Neural cell (in vitro differentiated cells): ENCODE measurements around the gene P2RX3. TPM values are rescaled to one million over a fixed set of nuclear protein-coding genes. Genes with fewer than 3 reads are reported as not detected.
A peak's percentile ranks its signal among the peaks of the same experiment; 100 is the strongest.

ENCODE experiments used
- H2AFZ ChIP-seq: fragments of 200-600, 300-800 bp; sonication (generic), shearing (Covaris generic); 2 replicates; pipeline ENCODE4 v1.6.0; 2014; ENCODE audit warnings: low read depth, mild to moderate bottlenecking, antibody characterized with exemption, low read length, moderate library complexity
- H3F3A ChIP-seq: fragments of 200-600 bp; shearing (Covaris generic); 2 replicates; pipeline ENCODE4 v1.6.1; 2016; ENCODE audit warnings: mild to moderate bottlenecking, moderate library complexity, mixed read lengths, antibody characterized with exemption, low read length; ENCODE audit not compliant: insufficient read depth, poor library complexity, severe bottlenecking
- H3K27ac ChIP-seq: fragments of 200-600, 300-800 bp; sonication (generic), shearing (Covaris generic); 2 replicates; pipeline ENCODE4 v1.5.1; 2014; ENCODE audit warnings: mild to moderate bottlenecking, low read length, moderate library complexity
- H3K27me3 ChIP-seq: fragments of 300-800, 200-600 bp; sonication (generic), shearing (Covaris generic); 2 replicates; pipeline ENCODE4 v1.6.0; 2014; ENCODE audit warnings: mild to moderate bottlenecking, low read depth, low read length, moderate library complexity; ENCODE audit not compliant: insufficient read depth
- H3K36me3 ChIP-seq: fragments of 300-800, 200-600 bp; sonication (generic), shearing (Covaris generic); 2 replicates; pipeline ENCODE4 v1.5.1; 2014; ENCODE audit warnings: mild to moderate bottlenecking, antibody characterized with exemption, low read length, moderate library complexity; ENCODE audit not compliant: insufficient read depth
- H3K4me2 ChIP-seq: fragments of 300-800, 200-600 bp; sonication (generic), shearing (Covaris generic); 2 replicates; pipeline ENCODE4 v1.6.0; 2014; ENCODE audit warnings: mild to moderate bottlenecking, low read length
- H3K4me3 ChIP-seq: fragments of 300-800, 200-600 bp; sonication (generic), shearing (Covaris generic); 2 replicates; pipeline ENCODE4 v1.5.1; 2014; ENCODE audit warnings: mild to moderate bottlenecking, low read length, moderate library complexity
- H3K79me2 ChIP-seq: fragments of 200-600 bp; shearing (Covaris generic); replicated peaks from 2 replicates; pipeline ENCODE4 v1.6.0; 2014; ENCODE audit warnings: mild to moderate bottlenecking, low read length, moderate library complexity; ENCODE audit not compliant: insufficient read depth
- H3K9ac ChIP-seq: fragments of 300-800, 200-600 bp; sonication (generic), shearing (Covaris generic); 2 replicates; pipeline ENCODE4 v1.6.1; 2016; ENCODE audit warnings: mild to moderate bottlenecking, low read length, mixed read lengths
- H3K9me2 ChIP-seq: fragments of 200-600 bp; shearing (Covaris generic); 2 replicates; pipeline ENCODE4 v1.6.1; 2016; ENCODE audit warnings: mild to moderate bottlenecking, low read length, mixed read lengths; ENCODE audit not compliant: insufficient read depth
- H3K9me3 ChIP-seq: fragments of 200-600, 300-800 bp; sonication (generic), shearing (Covaris generic); 2 replicates; pipeline ENCODE4 v1.6.1; 2016; ENCODE audit warnings: mild to moderate bottlenecking, mixed run types, low read length, moderate library complexity, mixed read lengths
- H4K20me1 ChIP-seq: fragments of 200-600 bp; shearing (Covaris generic); 2 replicates; pipeline ENCODE4 v1.6.1; 2016; ENCODE audit warnings: mild to moderate bottlenecking, mixed run types; ENCODE audit not compliant: insufficient read depth
- EP300 ChIP-seq: fragments of 450-650 bp; conservative IDR thresholded peaks from 2 replicates; pipeline ENCODE4 v1.6.1; 2014; ENCODE audit warnings: antibody characterized with exemption, mild to moderate bottlenecking, moderate library complexity; ENCODE audit not compliant: poor library complexity, severe bottlenecking
- EZH2 ChIP-seq: fragments of 200-600, 300-800 bp; shearing (Covaris generic), sonication (generic); IDR thresholded peaks from 2 replicates; pipeline ENCODE4 v1.6.1; 2014; ENCODE audit warnings: antibody characterized with exemption, low read length, borderline replicate concordance, mild to moderate bottlenecking; ENCODE audit not compliant: insufficient read depth, poor library complexity, severe bottlenecking
- MXI1 ChIP-seq: fragments of 450-650 bp; conservative IDR thresholded peaks from 2 replicates; pipeline ENCODE4 v1.6.1; 2014; ENCODE audit warnings: antibody characterized with exemption, mild to moderate bottlenecking; ENCODE audit not compliant: poor library complexity, severe bottlenecking
- POLR2AphosphoS5 ChIP-seq: IDR thresholded peaks from 2 replicates; pipeline ENCODE4 v1.6.1; 2012
- RAD21 ChIP-seq: fragments of 450-650 bp; conservative IDR thresholded peaks from 2 replicates; pipeline ENCODE4 v1.6.1; 2014; ENCODE audit warnings: antibody characterized with exemption, mild to moderate bottlenecking, moderate library complexity
- REST ChIP-seq: IDR thresholded peaks from 2 replicates; pipeline ENCODE4 v1.6.1; 2012; ENCODE audit warnings: borderline replicate concordance
- TAF1 ChIP-seq: IDR thresholded peaks from 2 replicates; pipeline ENCODE4 v1.6.1; 2012; ENCODE audit warnings: low read depth
- polyA minus RNA-seq: library from RNA; depleted of rRNA, polyadenylated mRNA; stranded (reverse); fragments of >200 nt; gene quantifications from 2 replicates; pipeline ENCODE4 v1.2.3, GENCODE V29; 2014
- polyA plus RNA-seq: library from polyadenylated mRNA; depleted of rRNA; stranded (reverse); fragments of >200 nt; gene quantifications from 2 replicates; pipeline ENCODE4 v1.2.3, GENCODE V29; 2014

The P2RX3 gene
- polyA plus RNA-seq (not detected in 2 replicates), polyA minus RNA-seq (0.35 TPM in 1 of 2 replicates, not detected in the other)

GRCh38 chr11:57338142-57338541, at the start of gene P2RX3:
Gene P2RX3, plus strand, starts transcription at chr11:57338352. Its CDS starts 199 bp downstream, at chr11:57338551.
- Histone ChIP-seq H3K4me3 (no peak within 1 kb of the TSS), H3K27me3 (no peaks in the 10 kb centered on the region), H4K20me1 (no peaks in the 10 kb centered on the region), H3F3A (peaks cover 4% of the 10 kb centered on the region), H3K36me3 (no peaks in the 10 kb centered on the region), H3K27ac (no peak within 1 kb of the TSS), H2AFZ (no peak within 1 kb of the TSS), H3K79me2 (peaks cover 19% of the 10 kb centered on the region), H3K9me3 (no peaks in the 10 kb centered on the region), H3K9ac (peak within 1 kb of the TSS; percentile 16), H3K4me2 (no peak within 1 kb of the TSS), H3K9me2 (no peaks in the 10 kb centered on the region)
- TF ChIP-seq EZH2 (no peak), RAD21 (no peak), TAF1 (no peak), REST (no peak), POLR2AphosphoS5 (no peak), EP300 (no peak), MXI1 (no peak)

- Histone ChIP-seq H3K9me2 (no peaks in the 10 kb centered on the region), H3K36me3 (no peaks in the 10 kb centered on the region), H3K27ac (no peak overlapping the region), H3K79me2 (no peaks in the 10 kb centered on the region), H4K20me1 (no peaks in the 10 kb centered on the region), H3K9ac (no peak overlapping the region), H3K4me2 (no peak overlapping the region), H2AFZ (no peak overlapping the region), H3K4me3 (no peak overlapping the region), H3K27me3 (no peaks in the 10 kb centered on the region), H3F3A (no peaks in the 10 kb centered on the region), H3K9me3 (no peaks in the 10 kb centered on the region)
- TF ChIP-seq POLR2AphosphoS5: no peak
- TF ChIP-seq REST: no peak
Observed at GRCh38 chr11:57288771-57289579, 49.2 kb upstream of the P2RX3 start.
